GM12891 (cell line): ENCODE data around the gene MRPL4.

Experiments used
- POLR2A ChIP-seq: IDR thresholded peaks from 2 replicates; pipeline ENCODE4 v1.6.1; 2011; ENCODE audit warnings: low read depth, low read length, control low read depth
- POLR2AphosphoS5 ChIP-seq: IDR thresholded peaks from 2 replicates; pipeline ENCODE4 v1.6.1; 2011; ENCODE audit warnings: low read depth, low read length, control low read depth
- TAF1 ChIP-seq: IDR thresholded peaks from 2 replicates; pipeline ENCODE4 v1.6.1; 2011; ENCODE audit warnings: low read depth, low read length, control low read depth

DNA sequence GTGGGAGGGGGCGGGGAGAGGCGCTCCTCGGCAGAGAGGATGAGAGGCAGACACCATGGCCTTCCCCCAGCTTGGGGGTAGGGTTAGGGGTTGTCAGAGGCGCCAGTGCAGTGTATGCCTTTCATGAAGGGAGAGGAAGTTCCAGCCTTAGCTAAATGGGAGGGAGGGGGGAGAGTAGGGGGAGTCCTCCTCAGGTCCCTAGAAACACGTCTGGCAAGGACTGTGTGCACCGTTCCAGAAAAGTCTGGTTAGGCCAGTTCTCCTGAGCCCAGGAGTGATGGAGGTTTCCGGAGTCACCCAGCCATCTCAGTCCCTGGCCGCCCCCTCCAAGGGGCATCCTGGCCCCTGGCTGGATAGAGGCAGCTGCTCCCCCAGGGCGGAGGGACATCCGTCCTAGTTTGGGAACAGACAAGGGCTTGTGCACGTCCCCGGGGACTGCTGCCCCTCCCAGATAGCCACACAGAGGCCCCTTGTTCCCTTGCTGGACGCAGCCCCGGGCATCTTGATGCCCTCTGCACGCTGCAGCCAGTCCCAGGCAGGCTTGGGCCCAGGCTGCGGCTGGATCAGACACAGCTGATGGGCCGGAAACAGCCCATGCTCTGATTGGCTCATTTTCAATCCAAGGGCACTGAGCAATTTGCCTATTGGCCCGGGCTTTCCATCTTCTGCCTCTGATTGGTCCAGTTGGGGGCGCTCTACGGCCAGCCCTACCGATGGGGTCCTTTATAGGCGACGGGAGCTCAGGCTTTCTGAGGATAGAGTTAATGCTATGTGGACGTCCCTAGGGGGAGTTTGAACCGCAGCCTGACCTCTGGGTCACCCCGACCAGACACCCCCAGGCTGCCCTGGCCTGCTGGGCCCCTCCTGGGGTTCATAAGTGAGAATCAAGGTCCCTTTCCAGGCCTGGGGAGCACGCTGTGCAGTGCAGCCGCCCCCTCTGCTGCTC, 24.7 kb upstream of the MRPL4 start:
- TF ChIP-seq POLR2A: no peak
- TF ChIP-seq TAF1: no peak
- no peak for TF ChIP-seq POLR2AphosphoS5
